Astrocyte (in vitro differentiated cells and primary cell): Measurements from ENCODE around the gene FGFRL1.

Experiments used
- EZH2 ChIP-seq: IDR thresholded peaks from 2 replicates; pipeline ENCODE4 v1.6.1; 2012; ENCODE audit warnings: mild to moderate bottlenecking, low read length, inconsistent platforms; ENCODE audit not compliant: insufficient read depth
- TF ChIP-seq, protein P1 (sequence below): IDR thresholded peaks from 2 replicates; pipeline ENCODE4 v1.5.1; 2011; ENCODE audit warnings: low read depth, mild to moderate bottlenecking, inconsistent platforms, low read length, moderate library complexity; ENCODE audit not compliant: insufficient read depth

DNA sequence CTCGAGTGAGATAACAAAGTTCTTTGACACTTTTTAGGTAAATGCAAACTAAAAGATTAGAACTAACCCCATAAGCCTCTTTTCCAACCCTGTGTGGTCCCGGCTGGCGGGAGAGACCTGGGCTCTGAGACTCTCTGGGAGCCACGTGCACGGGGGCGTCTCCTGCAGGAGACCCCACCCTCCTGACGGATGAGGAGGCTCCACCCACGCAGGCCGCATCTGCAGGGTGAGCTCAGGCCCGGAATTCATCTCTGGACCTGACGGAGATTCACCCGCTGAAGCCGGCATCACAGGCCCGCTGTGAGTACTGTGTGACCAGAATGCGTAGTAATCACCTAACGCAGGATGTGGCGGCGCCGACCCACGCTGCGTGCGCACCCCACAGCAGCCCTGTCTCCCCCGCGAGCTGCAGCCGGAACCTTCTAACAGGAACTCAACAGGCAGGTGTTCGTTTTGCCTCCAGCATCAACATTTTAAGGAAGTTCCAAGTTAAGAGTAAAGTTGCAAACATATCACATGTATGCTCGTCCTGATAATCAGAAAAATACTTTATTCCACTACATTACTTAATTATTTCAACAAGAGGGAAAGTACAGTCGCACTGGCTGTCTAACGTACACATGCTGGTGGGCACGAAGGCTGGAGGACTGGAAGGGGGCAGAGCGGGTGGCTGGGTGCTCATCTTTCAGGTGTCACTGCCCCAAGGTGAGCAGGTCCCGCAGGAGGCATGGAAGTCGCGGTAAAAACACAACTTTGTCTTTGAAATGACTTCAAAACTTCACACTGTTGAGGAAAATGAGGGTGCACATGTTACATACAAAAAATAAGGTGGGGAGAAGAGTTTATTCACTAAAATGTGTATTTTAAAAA is 44.5 kb downstream of the FGFRL1 start:
- TF ChIP-seq, protein P1, sequence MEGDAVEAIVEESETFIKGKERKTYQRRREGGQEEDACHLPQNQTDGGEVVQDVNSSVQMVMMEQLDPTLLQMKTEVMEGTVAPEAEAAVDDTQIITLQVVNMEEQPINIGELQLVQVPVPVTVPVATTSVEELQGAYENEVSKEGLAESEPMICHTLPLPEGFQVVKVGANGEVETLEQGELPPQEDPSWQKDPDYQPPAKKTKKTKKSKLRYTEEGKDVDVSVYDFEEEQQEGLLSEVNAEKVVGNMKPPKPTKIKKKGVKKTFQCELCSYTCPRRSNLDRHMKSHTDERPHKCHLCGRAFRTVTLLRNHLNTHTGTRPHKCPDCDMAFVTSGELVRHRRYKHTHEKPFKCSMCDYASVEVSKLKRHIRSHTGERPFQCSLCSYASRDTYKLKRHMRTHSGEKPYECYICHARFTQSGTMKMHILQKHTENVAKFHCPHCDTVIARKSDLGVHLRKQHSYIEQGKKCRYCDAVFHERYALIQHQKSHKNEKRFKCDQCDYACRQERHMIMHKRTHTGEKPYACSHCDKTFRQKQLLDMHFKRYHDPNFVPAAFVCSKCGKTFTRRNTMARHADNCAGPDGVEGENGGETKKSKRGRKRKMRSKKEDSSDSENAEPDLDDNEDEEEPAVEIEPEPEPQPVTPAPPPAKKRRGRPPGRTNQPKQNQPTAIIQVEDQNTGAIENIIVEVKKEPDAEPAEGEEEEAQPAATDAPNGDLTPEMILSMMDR: no peak
- no peak for TF ChIP-seq EZH2
